K562 (cell line): ENCODE data around the gene ZEB2.

ENCODE experiments used
- EZH2 ChIP-seq: IDR thresholded peaks from 2 replicates; pipeline ENCODE4 v1.6.1; 2012; ENCODE audit warnings: low read depth, mild to moderate bottlenecking, inconsistent platforms, low read length, borderline replicate concordance
- MYC ChIP-seq, 2 experiments: fragments of 250-450 bp in 1 of 2; sonication (Bioruptor Pico) in 1 of 2; IDR thresholded peaks; 2 replicates each; pipeline versions ENCODE4 v1.5.1 to v1.6.1; 2012 to 2021; ENCODE audit warnings: low read depth in 2 of 2, borderline replicate concordance in 1 of 2, improper control_type of control experiment in 1 of 2, low read length in 1 of 2, mild to moderate bottlenecking in 1 of 2, moderate library complexity in 1 of 2
- SMARCC2 ChIP-seq: fragments of 450-650 bp; IDR thresholded peaks from 2 replicates; pipeline ENCODE4 v1.6.1; 2017; ENCODE audit warnings: antibody characterized with exemption, moderate library complexity, mild to moderate bottlenecking, low read depth
- ZNF175 ChIP-seq: fragments of 200-800 bp; sonication (Bioruptor generic); IDR thresholded peaks from 2 replicates; pipeline ENCODE4 v1.6.1; 2016; ENCODE audit warnings: low read depth, mild to moderate bottlenecking, missing genetic modification characterization, missing compliant biosample characterization
- ZNF354B ChIP-seq: fragments of 250-450 bp; sonication (Bioruptor Pico); IDR thresholded peaks from 2 replicates; pipeline ENCODE4 v1.4.0; 2020
- TF ChIP-seq, protein P1 (sequence below), 2 experiments: IDR thresholded peaks; 2 replicates each; pipeline ENCODE4 v1.6.1; 2012; ENCODE audit warnings: improper control_type of control experiment in 2 of 2, low read depth in 2 of 2, low read length in 2 of 2, borderline replicate concordance in 1 of 2
- TF ChIP-seq, protein P2 (sequence below): sonication (generic); formaldehyde crosslinking; IDR thresholded peaks from 2 replicates; pipeline ENCODE4 v1.8.1; 2023; ENCODE audit warnings: missing genetic modification reagents, mild to moderate bottlenecking, borderline replicate concordance

DNA sequence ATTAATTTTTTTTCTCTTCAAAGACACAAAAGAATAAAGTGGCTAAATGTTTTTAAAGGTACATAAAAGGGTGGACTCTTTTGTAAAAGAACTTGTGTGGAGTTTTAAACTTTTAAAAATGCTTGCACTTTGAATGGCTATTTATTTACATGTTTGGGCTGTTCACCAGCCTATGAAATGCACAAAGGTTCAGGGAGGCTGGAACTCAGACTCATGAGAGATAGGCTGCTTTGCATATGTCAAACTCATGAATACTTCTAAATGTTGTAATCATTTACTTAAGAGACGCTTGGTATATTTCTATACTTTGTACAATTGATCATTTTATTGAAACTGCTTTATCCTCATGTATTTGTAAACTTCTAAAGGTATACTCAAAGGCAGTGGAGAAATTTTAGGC lies 79.9 kb downstream of the ZEB2 start:
- TF ChIP-seq SMARCC2 = no peak
- TF ChIP-seq ZNF354B (CRISPR knock-in tag) = no peak
- TF ChIP-seq, protein P1, sequence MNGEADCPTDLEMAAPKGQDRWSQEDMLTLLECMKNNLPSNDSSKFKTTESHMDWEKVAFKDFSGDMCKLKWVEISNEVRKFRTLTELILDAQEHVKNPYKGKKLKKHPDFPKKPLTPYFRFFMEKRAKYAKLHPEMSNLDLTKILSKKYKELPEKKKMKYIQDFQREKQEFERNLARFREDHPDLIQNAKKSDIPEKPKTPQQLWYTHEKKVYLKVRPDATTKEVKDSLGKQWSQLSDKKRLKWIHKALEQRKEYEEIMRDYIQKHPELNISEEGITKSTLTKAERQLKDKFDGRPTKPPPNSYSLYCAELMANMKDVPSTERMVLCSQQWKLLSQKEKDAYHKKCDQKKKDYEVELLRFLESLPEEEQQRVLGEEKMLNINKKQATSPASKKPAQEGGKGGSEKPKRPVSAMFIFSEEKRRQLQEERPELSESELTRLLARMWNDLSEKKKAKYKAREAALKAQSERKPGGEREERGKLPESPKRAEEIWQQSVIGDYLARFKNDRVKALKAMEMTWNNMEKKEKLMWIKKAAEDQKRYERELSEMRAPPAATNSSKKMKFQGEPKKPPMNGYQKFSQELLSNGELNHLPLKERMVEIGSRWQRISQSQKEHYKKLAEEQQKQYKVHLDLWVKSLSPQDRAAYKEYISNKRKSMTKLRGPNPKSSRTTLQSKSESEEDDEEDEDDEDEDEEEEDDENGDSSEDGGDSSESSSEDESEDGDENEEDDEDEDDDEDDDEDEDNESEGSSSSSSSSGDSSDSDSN (IDR thresholded peaks at IDR 0.05; ENCODE audit: borderline replicate concordance in 1 of 2, low read depth in 2 of 2, low read length in 2 of 2) = no peak
- no peak for TF ChIP-seq MYC (IDR thresholded peaks at IDR 0.05; ENCODE audit: low read depth, low read length)
- TF ChIP-seq MYC (CRISPR knock-in tag; IDR thresholded peaks at IDR 0.05; ENCODE audit: borderline replicate concordance, low read depth) = no peak
- TF ChIP-seq, protein P2, sequence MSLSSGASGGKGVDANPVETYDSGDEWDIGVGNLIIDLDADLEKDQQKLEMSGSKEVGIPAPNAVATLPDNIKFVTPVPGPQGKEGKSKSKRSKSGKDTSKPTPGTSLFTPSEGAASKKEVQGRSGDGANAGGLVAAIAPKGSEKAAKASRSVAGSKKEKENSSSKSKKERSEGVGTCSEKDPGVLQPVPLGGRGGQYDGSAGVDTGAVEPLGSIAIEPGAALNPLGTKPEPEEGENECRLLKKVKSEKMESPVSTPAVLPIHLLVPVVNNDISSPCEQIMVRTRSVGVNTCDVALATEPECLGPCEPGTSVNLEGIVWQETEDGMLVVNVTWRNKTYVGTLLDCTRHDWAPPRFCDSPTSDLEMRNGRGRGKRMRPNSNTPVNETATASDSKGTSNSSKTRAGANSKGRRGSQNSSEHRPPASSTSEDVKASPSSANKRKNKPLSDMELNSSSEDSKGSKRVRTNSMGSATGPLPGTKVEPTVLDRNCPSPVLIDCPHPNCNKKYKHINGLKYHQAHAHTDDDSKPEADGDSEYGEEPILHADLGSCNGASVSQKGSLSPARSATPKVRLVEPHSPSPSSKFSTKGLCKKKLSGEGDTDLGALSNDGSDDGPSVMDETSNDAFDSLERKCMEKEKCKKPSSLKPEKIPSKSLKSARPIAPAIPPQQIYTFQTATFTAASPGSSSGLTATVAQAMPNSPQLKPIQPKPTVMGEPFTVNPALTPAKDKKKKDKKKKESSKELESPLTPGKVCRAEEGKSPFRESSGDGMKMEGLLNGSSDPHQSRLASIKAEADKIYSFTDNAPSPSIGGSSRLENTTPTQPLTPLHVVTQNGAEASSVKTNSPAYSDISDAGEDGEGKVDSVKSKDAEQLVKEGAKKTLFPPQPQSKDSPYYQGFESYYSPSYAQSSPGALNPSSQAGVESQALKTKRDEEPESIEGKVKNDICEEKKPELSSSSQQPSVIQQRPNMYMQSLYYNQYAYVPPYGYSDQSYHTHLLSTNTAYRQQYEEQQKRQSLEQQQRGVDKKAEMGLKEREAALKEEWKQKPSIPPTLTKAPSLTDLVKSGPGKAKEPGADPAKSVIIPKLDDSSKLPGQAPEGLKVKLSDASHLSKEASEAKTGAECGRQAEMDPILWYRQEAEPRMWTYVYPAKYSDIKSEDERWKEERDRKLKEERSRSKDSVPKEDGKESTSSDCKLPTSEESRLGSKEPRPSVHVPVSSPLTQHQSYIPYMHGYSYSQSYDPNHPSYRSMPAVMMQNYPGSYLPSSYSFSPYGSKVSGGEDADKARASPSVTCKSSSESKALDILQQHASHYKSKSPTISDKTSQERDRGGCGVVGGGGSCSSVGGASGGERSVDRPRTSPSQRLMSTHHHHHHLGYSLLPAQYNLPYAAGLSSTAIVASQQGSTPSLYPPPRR (CRISPR knock-in tag) = no peak
- TF ChIP-seq ZNF175 (CRISPR knock-in tag) = no peak
- TF ChIP-seq EZH2 = no peak
